WTC11 (cell line): ENCODE data around the gene TUBA1A. TPM values are rescaled to one million over a fixed set of nuclear protein-coding genes. Genes with fewer than 3 reads are reported as not detected.
A peak's percentile ranks its signal among the peaks of the same experiment; 100 is the strongest.

Experiments used
- ATAC-seq: fragments of 200-7000 bp; cut with Tn5 transposase; 2 replicates; pipeline ENCODE4 v1.10.0; 2021; ENCODE audit warnings: mild to moderate bottlenecking, moderate library complexity
- CTCF ChIA-PET: fragments of 300-600 bp; sonication (Branson Sonifier 250); formaldehyde crosslinking; loops from one replicate; lab custom pipeline; 2021; ENCODE audit warnings: antibody characterized with exemption; lab: Charles Lee
- POLR2A ChIA-PET: fragments of 350-600 bp; sonication (Branson Sonifier 250); formaldehyde crosslinking; loops from one replicate; lab custom pipeline; 2021; ENCODE audit warnings: antibody characterized with exemption; lab: Charles Lee
- DNase-seq: peaks from one replicate; pipeline ENCODE4 v3.0.0; 2021; ENCODE audit warnings: low spot score
- H3K27ac Mint-ChIP-seq: 2 replicates; pipeline ENCODE4 v1.8.0; 2021; ENCODE audit warnings: mixed read lengths
- H3K27me3 Mint-ChIP-seq: 2 replicates; pipeline ENCODE4 v1.8.0; 2021; ENCODE audit warnings: low read depth, mild to moderate bottlenecking, moderate library complexity, mixed read lengths
- H3K36me3 Mint-ChIP-seq: 2 replicates; pipeline ENCODE4 v1.8.0; 2021; ENCODE audit warnings: mixed read lengths
- H3K4me1 Mint-ChIP-seq: 2 replicates; pipeline ENCODE4 v1.8.0; 2022; ENCODE audit warnings: mixed read lengths
- H3K4me3 Mint-ChIP-seq: 2 replicates; pipeline ENCODE4 v1.8.0; 2021; ENCODE audit warnings: mild to moderate bottlenecking, moderate library complexity, mixed read lengths
- H3K9me3 Mint-ChIP-seq: 2 replicates; pipeline ENCODE4 v1.8.0; 2021; ENCODE audit warnings: mixed read lengths
- AFF4 ChIP-seq: sonication (generic); formaldehyde crosslinking; IDR thresholded peaks from 2 replicates; pipeline ENCODE4 v1.8.1; 2023; ENCODE audit warnings: mild to moderate bottlenecking, missing genetic modification reagents, borderline replicate concordance
- ARID4B ChIP-seq: sonication (generic); formaldehyde crosslinking; IDR thresholded peaks from 2 replicates; pipeline ENCODE4 v1.8.0; 2023; ENCODE audit warnings: missing genetic modification reagents, mild to moderate bottlenecking, borderline replicate concordance
- CDX4 ChIP-seq: fragments of 250-450 bp; sonication (Bioruptor Pico); IDR thresholded peaks from 2 replicates; pipeline ENCODE4 v1.9.0; 2021; ENCODE audit warnings: moderate library complexity, mild to moderate bottlenecking, inconsistent platforms, borderline replicate concordance
- E2F1 ChIP-seq: sonication (generic); formaldehyde crosslinking; IDR thresholded peaks from 2 replicates; pipeline ENCODE4 v1.8.0; 2022; ENCODE audit warnings: mild to moderate bottlenecking, missing genetic modification reagents
- ELF4 ChIP-seq: sonication (generic); formaldehyde crosslinking; IDR thresholded peaks from 2 replicates; pipeline ENCODE4 v1.8.1; 2022; ENCODE audit warnings: low read depth, mild to moderate bottlenecking, moderate library complexity, missing genetic modification reagents
- GTF2I ChIP-seq: fragments of 250-450 bp; sonication (Bioruptor Pico); conservative IDR thresholded peaks from 2 replicates; pipeline ENCODE4 v1.4.0; 2021; ENCODE audit warnings: mild to moderate bottlenecking
- IRF2 ChIP-seq: sonication (generic); formaldehyde crosslinking; IDR thresholded peaks from 2 replicates; pipeline ENCODE4 v1.8.0; 2022; ENCODE audit warnings: low read depth, missing genetic modification reagents, borderline replicate concordance
- MXD4 ChIP-seq: fragments of 250-450 bp; sonication (Bioruptor Pico); IDR thresholded peaks from 2 replicates; pipeline ENCODE4 v1.8.0; 2021; ENCODE audit warnings: mild to moderate bottlenecking, moderate library complexity, borderline replicate concordance
- MYBL2 ChIP-seq: sonication (generic); formaldehyde crosslinking; IDR thresholded peaks from 2 replicates; pipeline ENCODE4 v1.8.1; 2023; ENCODE audit warnings: mild to moderate bottlenecking, moderate library complexity, missing genetic modification reagents
- NFATC4 ChIP-seq: fragments of 250-450 bp; sonication (Bioruptor Pico); IDR thresholded peaks from 2 replicates; pipeline ENCODE4 v1.9.0; 2021; ENCODE audit warnings: mild to moderate bottlenecking
- NFYB ChIP-seq: sonication (generic); formaldehyde crosslinking; conservative IDR thresholded peaks from 2 replicates; pipeline ENCODE4 v1.8.0; 2022; ENCODE audit warnings: low read depth, missing genetic modification reagents
- NR3C1 ChIP-seq: sonication (generic); formaldehyde crosslinking; conservative IDR thresholded peaks from 2 replicates; pipeline ENCODE4 v1.8.1; 2023; ENCODE audit warnings: low read depth, mild to moderate bottlenecking, missing genetic modification reagents
- PRRX2 ChIP-seq: fragments of 250-450 bp; sonication (Bioruptor Pico); IDR thresholded peaks from 2 replicates; pipeline ENCODE4 v1.8.0; 2021; ENCODE audit warnings: mild to moderate bottlenecking
- SP1 ChIP-seq: sonication (generic); formaldehyde crosslinking; conservative IDR thresholded peaks from 2 replicates; pipeline ENCODE4 v1.8.1; 2022; ENCODE audit warnings: missing genetic modification reagents
- TEAD1 ChIP-seq: sonication (generic); formaldehyde crosslinking; IDR thresholded peaks from 2 replicates; pipeline ENCODE4 v1.8.0; 2022; ENCODE audit warnings: mild to moderate bottlenecking, missing genetic modification reagents
- ZMAT4 ChIP-seq: fragments of 250-450 bp; sonication (Bioruptor Pico); IDR thresholded peaks from 2 replicates; pipeline ENCODE4 v1.9.0; 2021; ENCODE audit warnings: mild to moderate bottlenecking
- ZNF138 ChIP-seq: sonication (generic); formaldehyde crosslinking; conservative IDR thresholded peaks from 2 replicates; pipeline ENCODE4 v1.8.1; 2022; ENCODE audit warnings: mild to moderate bottlenecking, moderate library complexity, missing genetic modification reagents
- ZNF396 ChIP-seq: fragments of 250-450 bp; sonication (Bioruptor Pico); IDR thresholded peaks from 2 replicates; pipeline ENCODE4 v1.8.0; 2021; ENCODE audit warnings: mild to moderate bottlenecking, moderate library complexity, borderline replicate concordance
- ZNF425 ChIP-seq: fragments of 250-450 bp; sonication (Bioruptor Pico); conservative IDR thresholded peaks from 2 replicates; pipeline ENCODE4 v1.9.0; 2021; ENCODE audit warnings: mild to moderate bottlenecking
- total RNA-seq: library from RNA; stranded (reverse); gene quantifications from 3 replicates; pipeline ENCODE4 v1.2.3, GENCODE V29; 2021

The TUBA1A gene
- total RNA-seq, 1 experiment from 2014 or later = 226 TPM

- no peak overlapping the region for H3K4me3 Mint-ChIP-seq
- ATAC-seq = peak; percentile 57
- H3K9me3 Mint-ChIP-seq = no peaks in the 10 kb centered on the region
- no peaks in the 10 kb centered on the region for H3K36me3 Mint-ChIP-seq
- CTCF ChIA-PET = interaction anchor here (1.0 to 2.0 kb wide), 4 partner anchors 32 to 81 kb away, joined by 3 to 5 read pairs (median 4); no protein-coding TSS in a partner anchor
- H3K27ac Mint-ChIP-seq = peak overlapping the region; percentile 10; the same call in 1 of the 2 replicates
- DNase-seq = no peak
- TF ChIP-seq MYBL2 (CRISPR knock-in tag) (no peak), NR3C1 (no peak), TEAD1 (CRISPR knock-in tag) (no peak), SP1 (CRISPR knock-in tag) (no peak), NFYB (CRISPR knock-in tag) (no peak), PRRX2 (CRISPR knock-in tag) (no peak), ZNF425 (no peak), ARID4B (CRISPR knock-in tag) (no peak), ELF4 (CRISPR knock-in tag) (no peak), ZNF138 (CRISPR knock-in tag) (no peak), ZMAT4 (CRISPR knock-in tag) (no peak), MXD4 (CRISPR knock-in tag) (no peak), GTF2I (CRISPR knock-in tag) (no peak), IRF2 (CRISPR knock-in tag) (no peak), E2F1 (CRISPR knock-in tag) (no peak), AFF4 (no peak), NFATC4 (CRISPR knock-in tag) (no peak), ZNF396 (no peak), CDX4 (CRISPR knock-in tag) (no peak)
- POLR2A ChIA-PET = interaction anchor here (1.2 kb wide), 1 partner anchor 13 kb away, joined by 3 read pairs; no protein-coding TSS in a partner anchor
- peaks cover 26% of the 10 kb centered on the region for H3K4me1 Mint-ChIP-seq
- no peaks in the 10 kb centered on the region for H3K27me3 Mint-ChIP-seq
These were observed 12.9 kb upstream of the TUBA1A start for GRCh38 chr12:49201595-49202295.
